Non-pigmented ciliary epithelial cell (primary cell): Measurements from ENCODE around the gene ZNF18.

Source experiments
- DNase-seq: peaks from one replicate; pipeline ENCODE4 v3.0.0-alpha.2; 2010; ENCODE audit warnings: low read depth

Gene ZNF18

DNA sequence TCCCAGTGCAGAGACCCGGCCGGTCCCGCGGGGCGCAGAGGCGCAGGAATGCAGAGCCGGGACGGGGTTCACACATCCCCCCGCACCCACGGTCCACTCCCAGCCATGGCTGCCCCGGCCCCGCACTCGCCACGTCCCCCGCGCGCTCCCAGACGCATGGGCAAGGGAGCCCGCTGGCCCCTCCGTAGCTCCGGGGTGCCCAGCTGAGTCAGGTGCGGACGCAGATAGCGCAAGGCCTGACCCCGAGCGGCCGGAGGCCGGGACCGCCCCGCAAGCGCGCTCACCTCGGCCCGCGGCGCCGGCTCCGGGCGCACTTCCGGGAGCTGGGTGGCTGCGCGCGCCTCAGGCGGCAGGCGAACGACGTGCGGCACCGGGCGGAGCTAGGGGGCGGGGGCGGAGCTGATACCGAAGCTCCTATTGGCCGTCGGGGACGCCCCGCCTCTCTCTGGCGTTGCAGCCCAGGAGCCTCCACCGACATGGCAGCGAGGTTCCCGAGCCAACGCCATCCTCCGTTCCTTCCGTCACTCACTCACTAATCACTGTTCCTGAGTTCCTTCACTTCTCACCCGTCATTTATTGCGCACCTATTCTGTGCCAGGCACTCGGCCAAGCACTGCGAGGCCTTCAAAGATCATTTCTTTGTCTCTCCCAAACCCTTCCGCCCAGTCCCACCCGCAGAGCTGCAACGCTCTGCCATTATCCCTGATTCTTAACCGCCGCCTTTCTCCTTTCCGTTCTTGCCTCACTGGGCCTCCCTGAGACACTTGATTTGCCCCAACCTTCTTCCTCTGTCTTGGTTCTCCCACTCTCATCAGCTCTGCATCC lies at the start of gene ZNF18:
ZNF18 (minus strand) TSS at position 329 of the 825 bp plus-strand sequence. CDS start 4,646 bp downstream, outside the sequence.
- peak; percentile 54 for DNase-seq

DNA sequence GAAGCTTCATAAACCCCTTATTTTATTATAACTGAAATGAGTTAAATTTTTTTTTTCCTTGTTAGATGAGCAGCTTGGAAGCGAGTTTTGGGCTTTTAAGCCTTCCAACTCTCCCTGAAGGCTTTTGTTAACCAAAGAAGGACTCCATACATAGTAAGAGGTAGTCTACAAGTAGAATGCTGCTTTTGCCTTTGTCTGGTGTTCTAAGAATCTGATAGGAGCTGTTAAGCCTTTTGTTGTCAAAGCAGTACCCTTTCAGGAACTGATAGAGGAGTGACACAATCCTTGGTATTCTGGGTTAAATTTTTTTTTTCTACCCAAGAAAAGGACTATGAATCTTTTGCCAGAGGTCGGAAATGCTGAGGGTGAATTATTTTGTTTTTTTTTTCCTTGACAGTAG lies 49.5 kb upstream of the ZNF18 start:
- no peak for DNase-seq

DNA sequence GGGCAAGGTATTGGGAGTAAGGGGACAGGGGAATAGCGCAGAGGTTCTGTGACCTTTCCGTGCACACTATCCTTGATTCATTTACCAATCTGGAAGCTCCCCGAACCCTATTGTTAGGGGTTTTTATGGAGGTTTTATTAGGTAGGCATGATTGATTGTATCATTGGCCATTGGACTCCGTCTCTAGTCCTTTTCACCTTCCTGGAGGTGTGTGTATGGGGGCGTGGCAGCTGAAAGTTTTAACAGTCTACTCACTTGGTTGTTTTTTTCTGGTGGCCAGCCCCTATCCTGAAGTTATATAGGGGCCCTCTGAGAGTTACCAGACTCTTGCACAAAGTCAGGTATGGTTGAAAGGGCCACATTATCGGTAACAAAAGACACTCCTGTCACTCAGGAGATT lies 46.4 kb upstream of the ZNF18 start:
- DNase-seq, result no peak

DNA sequence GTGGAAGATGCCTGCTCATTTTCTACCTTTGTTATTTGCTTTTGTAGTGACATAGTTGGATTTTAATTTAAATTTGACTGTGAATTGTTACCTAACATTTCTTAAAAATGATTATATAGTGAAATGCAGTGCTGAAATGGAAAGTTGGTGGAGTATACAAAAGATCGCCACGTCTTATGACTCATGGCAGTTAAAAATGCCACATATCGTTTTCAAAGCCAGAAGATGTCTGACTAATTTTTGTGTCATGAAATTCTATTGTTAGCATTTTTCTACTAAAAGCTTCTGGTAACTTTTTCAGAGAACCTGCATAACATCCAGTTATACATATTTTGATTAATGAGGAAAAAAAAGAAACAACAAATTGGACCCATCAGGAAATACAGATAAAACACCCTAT lies 44.0 kb upstream of the ZNF18 start:
- peak; percentile 45 for DNase-seq

DNA sequence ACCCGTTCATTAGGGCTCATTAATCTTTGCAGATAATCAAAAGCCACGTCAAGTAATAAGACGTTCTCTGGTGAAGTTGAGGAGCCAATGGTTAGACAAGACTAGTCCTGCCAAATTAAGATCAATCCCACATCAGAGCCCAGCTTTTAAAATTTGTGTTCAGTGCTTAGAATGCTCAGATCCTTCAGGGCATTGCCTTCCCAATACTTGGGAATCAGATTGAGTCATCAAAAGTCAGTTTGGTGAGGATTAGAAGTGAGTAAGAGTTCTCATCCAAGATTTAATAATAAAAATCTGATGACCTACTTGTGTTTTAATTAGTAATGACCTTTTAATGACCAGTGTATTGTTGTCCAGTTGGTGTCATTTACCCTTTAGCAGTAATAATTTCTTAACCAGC lies 43.2 kb upstream of the ZNF18 start:
- DNase-seq, result no peak

GRCh38 chr17:12037970-12038369 lies 40.7 kb upstream of the ZNF18 start:
- no peak for DNase-seq

DNA sequence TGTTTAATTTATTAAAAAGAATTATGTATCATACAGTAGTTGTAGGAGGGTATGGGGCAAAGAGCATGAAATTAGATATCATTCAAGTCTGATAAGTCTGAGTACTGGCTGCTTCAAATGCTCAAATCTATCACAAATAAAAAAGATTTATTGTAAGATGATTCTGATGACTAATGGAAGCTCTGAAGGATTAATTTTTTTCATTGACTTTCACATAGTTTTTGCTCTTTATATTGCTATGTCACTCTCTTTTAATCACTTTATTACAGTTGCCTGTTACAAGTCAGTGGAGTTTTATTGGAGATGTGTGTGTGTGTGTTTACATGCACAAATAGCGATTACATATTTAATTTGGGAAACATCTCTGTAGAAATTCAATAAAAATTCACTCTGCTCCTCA lies 38.4 kb upstream of the ZNF18 start:
- no peak for DNase-seq

DNA sequence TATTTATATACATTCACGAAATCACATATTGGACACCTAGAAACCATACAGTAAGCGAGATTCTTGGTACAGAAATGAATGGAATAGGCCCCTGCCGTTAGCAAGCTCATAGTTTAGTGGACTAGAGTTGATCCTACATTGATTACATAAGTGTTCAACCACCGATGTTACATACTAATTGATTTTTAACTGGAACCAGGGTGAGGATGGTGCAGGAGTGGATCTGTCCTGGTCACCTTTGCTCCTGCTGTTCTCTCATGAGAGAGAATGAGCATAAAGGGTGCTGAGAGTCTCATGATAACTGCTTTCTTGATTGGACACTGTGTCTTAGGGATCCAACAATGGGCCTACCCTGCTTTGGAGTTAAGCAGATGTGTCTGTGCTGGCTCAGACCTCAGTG lies 37.3 kb upstream of the ZNF18 start:
- DNase-seq, result no peak

GRCh38 chr17:12028611-12029010 lies 31.3 kb upstream of the ZNF18 start:
- DNase-seq, result no peak

GRCh38 chr17:12027658-12028057 lies 30.4 kb upstream of the ZNF18 start:
- DNase-seq, result no peak

GRCh38 chr17:12024327-12024726 lies 27.1 kb upstream of the ZNF18 start:
- DNase-seq, result peak; percentile 63

- no peak for DNase-seq
Observed at GRCh38 chr17:12022310-12022709, 25.0 kb upstream of the ZNF18 start.

- DNase-seq, result no peak
Observed at GRCh38 chr17:12021623-12022140, 24.4 kb upstream of the ZNF18 start.

DNA sequence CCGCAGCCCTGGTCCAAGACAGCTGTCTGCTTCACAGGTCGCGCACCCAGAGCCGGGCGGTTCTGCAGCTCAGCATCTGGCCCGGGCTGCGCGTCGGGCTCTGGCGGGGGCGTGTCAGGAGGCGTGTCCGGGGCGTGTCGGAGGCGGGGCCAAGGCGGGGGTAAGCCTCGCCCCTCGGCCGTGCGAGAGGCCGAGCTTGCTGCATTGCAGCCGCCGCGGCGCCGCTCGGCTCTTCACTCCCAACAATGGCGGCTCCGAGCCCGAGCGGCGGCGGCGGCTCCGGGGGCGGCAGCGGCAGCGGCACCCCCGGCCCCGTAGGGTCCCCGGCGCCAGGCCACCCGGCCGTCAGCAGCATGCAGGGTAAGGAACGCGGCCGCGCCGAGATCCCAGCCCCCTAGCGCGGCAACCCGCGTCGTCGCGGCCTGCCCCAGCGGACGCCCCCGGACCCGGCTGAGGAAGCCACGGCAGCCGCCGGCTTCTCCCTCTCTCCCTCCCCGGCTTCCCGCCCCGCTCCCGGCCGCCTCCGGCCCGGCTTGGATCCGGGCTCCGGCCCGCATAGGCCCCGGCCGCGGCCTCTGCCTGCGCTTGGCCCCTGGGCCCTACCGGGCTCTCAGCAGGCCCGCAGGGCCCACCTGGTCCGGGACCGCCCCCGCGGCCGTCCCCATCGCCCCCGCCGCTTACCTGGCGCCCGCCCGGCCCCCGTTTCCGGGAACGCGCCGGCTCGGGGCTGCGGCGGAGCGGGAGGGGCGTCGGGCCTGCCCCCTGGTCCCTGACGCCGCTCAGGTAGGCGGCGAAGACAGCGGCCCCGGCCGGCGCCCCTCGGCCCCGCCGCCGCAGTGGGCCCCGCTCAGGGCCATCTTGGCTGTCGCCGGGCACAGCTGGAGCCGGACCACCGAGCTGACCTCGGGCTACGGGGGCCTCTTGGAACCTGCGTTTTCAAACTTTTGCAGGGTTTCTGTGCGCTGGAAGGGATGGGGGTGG lies 23.7 kb upstream of the ZNF18 start, which contains the start of gene MAP2K4:
MAP2K4 (plus strand) TSS at position 236 of the 981 bp plus-strand sequence; CDS start at position 246, 10 bp downstream.
- DNase-seq, result peak; percentile 40

DNA sequence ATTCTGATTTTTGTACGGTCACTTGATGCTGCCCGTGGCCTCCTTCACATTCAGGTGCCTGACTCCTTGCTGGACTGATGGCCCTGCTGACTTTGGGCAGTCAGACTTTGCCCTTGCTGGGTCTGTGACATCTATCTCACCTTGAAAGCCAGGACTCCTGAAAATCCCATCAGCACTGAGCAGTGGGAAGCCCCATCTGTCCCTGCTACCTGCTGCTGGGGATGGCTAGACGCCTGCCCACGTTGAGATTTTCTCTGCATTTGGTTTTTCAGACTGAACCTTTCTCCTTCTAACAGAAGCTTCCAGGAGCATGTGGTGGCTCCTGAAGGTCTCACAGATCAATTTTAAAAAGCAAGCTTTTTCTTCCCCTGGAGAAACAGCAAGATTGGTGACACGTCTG lies 10.2 kb upstream of the ZNF18 start:
- no peak for DNase-seq

DNA sequence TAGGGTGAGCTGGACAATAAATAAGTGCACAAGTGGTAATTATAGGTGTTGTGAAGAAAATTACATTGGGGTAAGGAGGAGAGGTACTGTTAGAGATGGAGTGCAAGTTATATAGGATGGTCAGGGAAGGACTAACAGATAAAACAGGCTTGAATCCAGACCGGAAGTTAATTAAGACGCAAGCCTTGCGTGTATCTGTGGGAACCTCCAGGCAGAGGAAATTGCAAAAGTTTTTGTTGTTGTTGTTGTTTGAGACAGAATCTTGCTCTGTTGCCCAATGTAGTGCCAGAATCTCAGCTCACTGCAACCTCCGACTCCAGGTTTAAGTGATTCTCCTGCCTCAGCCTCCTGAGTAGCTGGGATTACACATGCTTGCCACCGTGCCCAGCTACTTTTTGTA lies 2.4 kb upstream of the ZNF18 start:
- DNase-seq, result no peak

- DNase-seq, result no peak
Observed at GRCh38 chr17:11997972-11998233, 628 bp upstream of the ZNF18 start.

DNA sequence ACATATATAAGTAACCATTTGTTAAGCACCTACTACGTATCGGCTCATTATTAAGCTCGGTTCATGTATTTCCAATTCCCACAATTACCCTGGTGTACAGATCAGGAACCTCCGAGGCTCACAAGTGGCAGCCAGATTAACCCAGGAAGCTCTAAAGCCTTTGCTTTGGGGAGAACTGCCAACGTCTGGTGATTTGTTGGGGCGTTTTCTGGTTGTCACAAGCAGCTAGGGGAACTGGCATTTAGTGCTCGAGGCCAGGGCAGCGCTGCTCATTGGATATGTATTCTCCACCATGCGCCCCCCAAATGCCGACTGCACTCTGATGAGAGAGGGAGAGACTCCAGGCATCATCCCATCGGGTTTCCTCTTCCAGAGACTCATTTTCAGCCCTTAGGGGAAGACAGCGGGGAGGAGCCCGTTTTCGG lies 541 bp downstream of the ZNF18 start:
- no peak for DNase-seq

GRCh38 chr17:11991461-11991860 lies 5.8 kb downstream of the ZNF18 start:
- no peak for DNase-seq

DNA sequence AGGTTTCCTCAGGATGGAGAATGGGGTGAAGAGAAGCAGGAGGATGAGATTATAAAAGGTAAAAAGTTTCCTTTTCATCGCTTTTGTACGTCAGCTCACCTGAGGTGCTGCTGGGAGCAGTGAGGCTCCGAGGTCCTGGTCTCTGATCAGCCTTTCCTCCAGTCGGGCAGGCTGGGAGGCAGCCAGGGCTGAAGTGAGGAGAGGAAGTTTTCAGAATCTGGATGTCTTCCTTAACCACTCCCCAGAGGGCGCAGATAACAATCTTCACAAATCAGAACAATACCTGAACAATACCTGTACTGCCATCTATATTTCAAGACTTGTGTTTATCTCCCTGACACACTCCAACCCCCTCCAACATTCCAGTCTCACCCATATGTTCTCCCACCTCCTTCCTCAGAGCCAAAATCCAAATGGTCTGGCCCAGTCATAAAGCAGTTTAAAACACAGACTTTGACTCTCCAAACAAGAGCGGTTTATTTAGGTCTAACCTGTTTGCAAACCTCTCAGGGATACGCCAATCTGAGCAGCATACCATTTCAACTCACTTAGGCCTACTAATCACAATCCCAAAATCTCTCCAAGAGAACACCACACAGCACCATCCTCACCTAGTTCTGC lies 6.8 kb downstream of the ZNF18 start:
- DNase-seq, result no peak

DNA sequence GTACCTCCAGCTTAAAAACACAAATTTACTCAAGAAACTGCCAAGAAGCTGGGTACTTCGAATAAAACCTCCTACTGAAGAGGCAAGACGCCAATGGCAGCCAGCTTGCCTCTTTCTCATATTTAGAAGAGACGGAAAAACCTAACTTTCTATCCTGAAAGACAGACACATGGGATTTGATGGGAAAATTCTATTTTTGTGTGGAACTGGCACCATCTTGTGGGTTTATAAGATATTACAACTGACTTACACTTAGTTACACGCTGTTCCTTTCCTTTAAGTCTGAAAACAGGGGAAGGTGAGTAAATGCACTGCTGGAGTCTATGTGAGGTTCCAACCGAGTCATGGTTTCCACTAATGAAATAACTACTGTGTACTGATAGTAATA lies 10.3 kb downstream of the ZNF18 start:
- DNase-seq, result no peak

- DNase-seq, result no peak
Observed at GRCh38 chr17:11986179-11986941, 10.9 kb downstream of the ZNF18 start.
